Measurements from ENCODE around the gene LYSMD2. TPM values are rescaled to one million over a fixed set of nuclear protein-coding genes. Genes with fewer than 3 reads are reported as not detected.

Gene LYSMD2
- total RNA-seq, 1 donor from 2014 or later, result 4.2 TPM

DNA sequence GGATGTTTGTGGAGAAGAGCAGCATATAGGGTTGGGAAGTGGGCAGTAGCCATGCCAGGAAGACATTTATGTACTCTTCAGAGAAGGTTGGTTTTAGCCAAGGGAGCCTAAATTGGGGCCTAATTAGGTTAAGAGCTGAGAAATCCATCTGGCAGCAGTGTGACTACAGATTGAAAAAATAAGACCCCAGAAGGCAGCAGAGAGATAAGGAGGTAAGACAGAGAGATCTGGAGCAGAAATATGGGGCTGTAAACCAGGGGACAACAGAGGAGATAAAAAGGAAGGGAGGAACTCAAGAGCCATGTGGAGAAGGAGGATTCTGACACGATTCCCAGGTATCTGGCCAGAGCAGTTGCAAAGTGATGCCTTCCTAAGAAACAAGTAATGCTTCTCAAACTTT lies 23.3 kb downstream of the LYSMD2 start:
- Histone ChIP-seq H3K9me3 (replicated peaks) (no peaks in the 10 kb centered on the region), H3K27me3 (ENCODE audit: low read depth) (no peaks in the 10 kb centered on the region), H3K36me3 (no peaks in the 10 kb centered on the region), H3K27ac (replicated peaks) (no peak overlapping the region), H3K4me1 (no peaks in the 10 kb centered on the region), H3K4me3 (no peak overlapping the region)
- intact Hi-C loops (cut with micrococcal nuclease), result no loop called here
- DNase-seq, result no peak
- TF ChIP-seq, protein P1, sequence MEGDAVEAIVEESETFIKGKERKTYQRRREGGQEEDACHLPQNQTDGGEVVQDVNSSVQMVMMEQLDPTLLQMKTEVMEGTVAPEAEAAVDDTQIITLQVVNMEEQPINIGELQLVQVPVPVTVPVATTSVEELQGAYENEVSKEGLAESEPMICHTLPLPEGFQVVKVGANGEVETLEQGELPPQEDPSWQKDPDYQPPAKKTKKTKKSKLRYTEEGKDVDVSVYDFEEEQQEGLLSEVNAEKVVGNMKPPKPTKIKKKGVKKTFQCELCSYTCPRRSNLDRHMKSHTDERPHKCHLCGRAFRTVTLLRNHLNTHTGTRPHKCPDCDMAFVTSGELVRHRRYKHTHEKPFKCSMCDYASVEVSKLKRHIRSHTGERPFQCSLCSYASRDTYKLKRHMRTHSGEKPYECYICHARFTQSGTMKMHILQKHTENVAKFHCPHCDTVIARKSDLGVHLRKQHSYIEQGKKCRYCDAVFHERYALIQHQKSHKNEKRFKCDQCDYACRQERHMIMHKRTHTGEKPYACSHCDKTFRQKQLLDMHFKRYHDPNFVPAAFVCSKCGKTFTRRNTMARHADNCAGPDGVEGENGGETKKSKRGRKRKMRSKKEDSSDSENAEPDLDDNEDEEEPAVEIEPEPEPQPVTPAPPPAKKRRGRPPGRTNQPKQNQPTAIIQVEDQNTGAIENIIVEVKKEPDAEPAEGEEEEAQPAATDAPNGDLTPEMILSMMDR (IDR thresholded peaks at IDR 0.05; ENCODE audit: borderline replicate concordance), result no peak

DNA sequence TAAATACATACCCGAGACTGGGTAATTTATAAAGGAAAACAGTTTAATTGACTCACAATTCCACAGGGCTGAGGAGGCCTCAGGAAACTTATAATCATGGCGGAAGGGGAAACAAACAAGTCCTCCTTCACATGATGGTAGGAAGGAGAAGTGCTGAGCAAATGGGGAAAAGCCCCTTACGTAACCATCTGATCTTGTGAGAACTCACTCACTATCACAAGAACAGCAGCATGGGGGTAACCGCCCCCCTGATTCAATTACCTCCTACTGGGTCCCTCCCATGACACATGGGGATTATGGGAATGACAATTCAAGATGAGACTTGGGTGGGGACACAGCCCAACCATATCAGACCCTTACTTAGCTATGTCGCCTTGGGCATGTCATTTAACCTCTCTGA lies 28.4 kb downstream of the LYSMD2 start:
- DNase-seq, result no peak
- no peak overlapping the region for H3K27ac ChIP-seq (replicated peaks)

DNA sequence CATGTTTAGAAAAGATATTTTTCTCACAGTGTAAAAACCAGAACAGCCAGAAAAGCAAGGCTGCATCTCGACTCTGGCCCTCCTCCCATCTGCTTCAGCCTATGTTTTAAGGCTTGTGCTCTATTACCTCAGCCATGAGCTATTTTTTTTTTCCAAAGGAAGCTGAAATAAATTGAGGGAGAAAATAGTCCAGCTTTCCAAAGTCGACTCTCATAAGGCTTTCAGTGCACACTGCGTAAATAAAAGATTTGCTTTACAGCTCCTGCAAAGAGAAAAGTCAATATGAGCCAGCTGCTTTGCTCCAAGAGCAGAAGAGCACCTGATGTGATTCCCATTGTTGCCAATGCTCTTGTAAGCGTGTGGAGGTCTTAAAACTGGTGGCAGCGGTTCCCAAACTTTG lies 29.4 kb downstream of the LYSMD2 start:
- no peaks in the 10 kb centered on the region for H3K36me3 ChIP-seq
- no peak overlapping the region for H3K4me3 ChIP-seq
- intact Hi-C loops (cut with micrococcal nuclease), result no loop called here
- no peaks in the 10 kb centered on the region for H3K9me3 ChIP-seq (replicated peaks)
- TF ChIP-seq, protein P1 (IDR thresholded peaks at IDR 0.05; ENCODE audit: borderline replicate concordance), result no peak
- DNase-seq, result no peak
- peaks cover 5% of the 10 kb centered on the region for H3K27me3 ChIP-seq (ENCODE audit: low read depth)
- no peaks in the 10 kb centered on the region for H3K4me1 ChIP-seq
- H3K27ac ChIP-seq (replicated peaks), result peak overlapping the region; percentile 57

More for the DNA sequence above, 28.4 kb downstream of the LYSMD2 start:
- Histone ChIP-seq H3K9me3 (replicated peaks) (no peaks in the 10 kb centered on the region), H3K4me3 (no peak overlapping the region), H3K4me1 (no peaks in the 10 kb centered on the region), H3K36me3 (no peaks in the 10 kb centered on the region), H3K27me3 (ENCODE audit: low read depth) (peaks cover 5% of the 10 kb centered on the region)
- intact Hi-C loops (cut with micrococcal nuclease), result no loop called here
- TF ChIP-seq, protein P1 (IDR thresholded peaks at IDR 0.05; ENCODE audit: borderline replicate concordance), result no peak

DNA sequence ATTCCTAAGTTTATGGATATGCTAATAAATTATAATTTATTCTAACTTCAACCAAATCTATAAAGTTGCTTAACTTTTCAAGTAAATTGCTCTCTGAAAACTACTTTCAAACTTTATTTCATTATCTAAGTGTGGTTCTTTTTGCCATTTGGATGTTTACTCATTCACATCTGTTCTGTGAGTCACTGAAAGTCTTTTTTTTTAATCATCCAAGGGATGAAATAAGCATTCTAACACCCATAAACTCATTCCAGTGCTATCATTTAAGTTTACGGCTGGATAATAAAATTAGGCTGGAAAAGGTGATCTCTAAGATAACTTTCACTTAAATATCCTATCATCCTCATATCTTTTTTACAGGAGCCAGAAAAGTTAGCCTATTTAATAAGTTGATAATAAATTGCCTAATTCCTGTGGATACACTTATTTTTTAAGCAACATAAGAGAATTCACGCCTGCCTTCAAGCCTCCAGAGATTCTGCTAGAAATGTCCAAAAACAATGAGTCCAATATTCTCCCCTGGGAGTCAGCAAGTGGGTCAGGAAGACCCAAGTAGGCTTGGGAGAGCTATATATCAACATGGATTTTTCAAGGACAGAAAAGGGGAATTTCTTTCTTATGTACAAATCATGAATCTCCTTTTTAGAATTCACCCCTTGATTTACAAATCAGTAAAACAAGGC lies 30.4 kb downstream of the LYSMD2 start:
- H3K4me3 ChIP-seq, result no peak overlapping the region
- no peaks in the 10 kb centered on the region for H3K36me3 ChIP-seq
- TF ChIP-seq, protein P1 (IDR thresholded peaks at IDR 0.05; ENCODE audit: borderline replicate concordance), result no peak
- H3K9me3 ChIP-seq (replicated peaks), result no peaks in the 10 kb centered on the region
- no peaks in the 10 kb centered on the region for H3K4me1 ChIP-seq
- intact Hi-C loops (cut with micrococcal nuclease), result no loop called here
- peak overlapping the region; percentile 57 for H3K27ac ChIP-seq (replicated peaks)
- peaks cover 5% of the 10 kb centered on the region for H3K27me3 ChIP-seq (ENCODE audit: low read depth)
- DNase-seq, result no peak

DNA sequence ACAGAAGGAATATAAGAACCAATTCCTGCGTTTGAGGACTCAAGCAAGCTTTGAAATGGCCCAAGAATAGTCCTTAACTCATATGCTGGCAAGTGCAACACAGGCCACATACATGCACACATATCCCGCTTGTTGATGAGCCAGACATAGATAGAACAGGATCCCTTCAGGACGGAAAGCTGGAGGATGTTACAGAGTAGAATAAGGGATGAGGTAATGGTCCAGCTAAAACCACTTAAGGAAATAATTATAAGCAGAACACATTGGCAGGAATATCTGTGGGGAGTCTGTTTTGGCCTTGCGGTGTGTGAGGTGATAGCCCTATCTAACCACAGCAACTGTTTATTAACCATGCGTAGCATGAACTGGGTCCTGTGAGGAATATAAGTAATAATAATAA lies 31.2 kb downstream of the LYSMD2 start:
- intact Hi-C loops (cut with micrococcal nuclease), result no loop called here

More for the DNA sequence above, 31.2 kb downstream of the LYSMD2 start:
- H3K27me3 ChIP-seq (ENCODE audit: low read depth), result peaks cover 5% of the 10 kb centered on the region
- H3K36me3 ChIP-seq, result no peaks in the 10 kb centered on the region
- DNase-seq, result no peak
- H3K4me3 ChIP-seq, result no peak overlapping the region
- H3K4me1 ChIP-seq, result no peaks in the 10 kb centered on the region
- H3K9me3 ChIP-seq (replicated peaks), result no peaks in the 10 kb centered on the region
- TF ChIP-seq, protein P1 (IDR thresholded peaks at IDR 0.05; ENCODE audit: borderline replicate concordance), result no peak
- peak overlapping the region; percentile 57 for H3K27ac ChIP-seq (replicated peaks)

Data from left ventricle myocardium inferior (tissue), 1 donor.